H54 (cell line): Measurements from ENCODE around the gene KRT2.

ENCODE experiments used
- DNase-seq: peaks from one replicate; pipeline ENCODE4 v3.0.0; 2011; ENCODE audit warnings: low spot score, mixed read lengths; ENCODE audit not compliant: insufficient read length
- FAIRE-seq: peaks from 3 replicates; lab custom pipeline; 2011; peaks lifted over from hg19 to GRCh38; lab: Jason Lieb, UNC
- POLR2A ChIP-seq: IDR thresholded peaks from 2 replicates; pipeline ENCODE4 v1.6.1; 2011; ENCODE audit warnings: low read depth, mild to moderate bottlenecking, low read length

KRT2 gene

DNA sequence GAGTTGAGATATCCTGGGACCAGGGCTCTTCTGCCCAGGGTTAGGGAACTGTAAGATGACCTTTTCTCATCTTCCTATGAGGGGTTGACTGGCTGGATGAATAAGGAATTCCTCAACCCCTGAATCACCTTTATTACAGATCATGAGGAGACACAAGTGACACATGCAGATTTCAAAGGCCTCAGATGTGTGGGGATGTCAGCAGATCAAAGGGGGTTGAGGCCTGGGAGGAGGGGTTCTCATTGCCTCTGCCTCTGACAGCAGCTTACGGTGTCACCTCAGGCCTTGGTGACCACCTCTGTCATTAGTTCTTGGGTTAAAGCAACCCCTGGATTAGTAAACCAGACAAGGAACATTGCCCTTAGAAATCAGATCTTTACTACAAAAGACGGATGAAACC, 48.7 kb downstream of the KRT2 start:
- TF ChIP-seq POLR2A = no peak
- FAIRE-seq = no peak

DNA sequence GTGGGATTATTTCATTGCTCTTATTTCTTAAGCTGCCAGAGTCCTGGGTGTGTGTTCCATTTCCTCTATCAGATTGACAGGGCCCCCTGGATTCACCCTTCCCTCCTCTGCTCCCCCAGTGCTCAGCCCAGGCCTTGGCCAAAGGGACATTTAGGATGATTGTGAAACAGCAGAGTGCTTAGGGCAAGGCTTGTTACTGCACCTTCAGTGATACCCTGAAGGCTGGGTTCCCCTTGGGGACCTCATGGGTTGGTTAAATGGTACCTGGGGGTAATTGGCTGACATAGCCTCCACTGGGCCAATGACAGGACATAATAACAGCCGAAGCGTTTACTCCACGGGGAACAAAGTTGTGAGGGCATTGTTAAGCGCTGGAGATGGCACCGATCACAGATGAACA, 49.5 kb downstream of the KRT2 start:
- FAIRE-seq (no peak), DNase-seq (no peak)
- TF ChIP-seq POLR2A = no peak

More for the DNA sequence above, 48.7 kb downstream of the KRT2 start:
- peak; percentile 24 for DNase-seq

DNA sequence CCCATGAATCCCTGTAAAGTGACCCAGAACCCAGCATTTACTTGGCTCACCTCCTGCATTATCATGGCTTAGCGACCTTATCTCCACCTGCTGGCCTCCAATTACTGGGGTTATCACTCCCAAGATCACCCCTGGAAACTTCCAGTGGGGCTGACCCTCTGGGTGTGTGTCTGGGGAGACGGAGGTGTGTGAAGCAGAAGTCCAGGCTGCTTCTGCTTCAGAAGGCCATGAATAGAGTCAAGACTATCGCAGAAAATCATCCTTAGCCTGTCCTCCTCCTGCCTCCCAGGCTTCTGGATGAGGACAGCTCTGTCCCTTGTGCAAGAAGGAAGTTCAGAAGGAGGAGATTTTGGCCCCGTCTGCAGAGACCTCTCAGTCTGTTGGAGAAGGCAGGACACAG, 50.3 kb downstream of the KRT2 start:
- no peak for FAIRE-seq
- no peak for TF ChIP-seq POLR2A
- DNase-seq = no peak

DNA sequence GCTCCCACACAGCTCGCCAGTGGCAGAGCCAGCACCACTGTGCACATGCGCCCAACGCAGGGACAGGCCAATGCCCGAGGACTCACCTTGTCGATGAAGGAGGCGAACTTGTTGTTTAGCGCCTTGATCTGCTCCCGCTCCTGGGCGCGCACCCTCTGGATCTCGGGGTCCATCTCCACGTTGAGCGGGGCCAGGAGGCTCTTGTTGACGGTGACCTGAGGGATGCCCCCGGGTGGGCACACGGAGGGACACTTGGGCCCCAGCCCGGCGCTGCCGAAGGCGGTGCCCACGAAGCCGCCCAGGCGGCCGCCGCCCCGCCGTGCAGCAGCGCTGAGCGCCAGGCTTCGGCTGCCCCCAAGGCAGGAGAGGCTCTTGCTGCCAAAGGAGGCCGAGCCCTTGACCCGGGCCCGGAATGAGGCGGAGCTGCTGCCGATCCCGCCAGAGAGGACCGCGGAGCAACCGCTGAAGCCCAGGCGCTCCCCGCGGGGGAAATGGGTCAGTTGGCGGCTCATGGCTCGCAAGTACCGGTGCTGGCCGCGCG, 51.0 kb downstream of the KRT2 start, which contains the start of gene KRT72:
Gene KRT72, minus strand, starts transcription at position 523 of the 541 bp plus-strand sequence. Its CDS starts 11 bp downstream, at position 512.
- no peak for DNase-seq

GRCh38 chr12:52600475-52600874, 51.5 kb downstream of the KRT2 start:
- no peak for TF ChIP-seq POLR2A
- FAIRE-seq (no peak), DNase-seq (no peak)

More for the DNA sequence above, 51.0 kb downstream of the KRT2 start, which contains the start of gene KRT72:
- FAIRE-seq = no peak
- TF ChIP-seq POLR2A = no peak

DNA sequence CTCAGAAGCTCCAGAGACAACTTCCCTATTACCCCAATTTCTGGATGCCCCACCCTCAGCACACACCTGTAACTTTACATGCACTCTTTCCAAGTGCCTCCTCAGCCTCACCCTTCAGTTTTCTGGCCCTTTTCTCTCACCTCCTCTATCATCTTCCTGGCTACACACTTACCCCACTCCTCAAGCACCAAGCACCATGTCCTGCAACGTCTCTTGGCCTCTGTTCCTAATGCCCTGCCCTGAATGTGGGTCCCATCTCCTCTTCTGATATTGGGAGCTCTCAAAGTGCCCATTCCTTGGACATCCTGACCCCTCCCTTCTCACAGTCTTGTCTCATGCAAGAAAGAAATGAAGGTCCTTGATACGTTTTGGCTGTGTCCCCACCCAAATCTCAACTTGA, 51.9 kb downstream of the KRT2 start:
- DNase-seq (no peak), FAIRE-seq (no peak)
- TF ChIP-seq POLR2A = no peak

- FAIRE-seq = no peak
- no peak for DNase-seq
- no peak for TF ChIP-seq POLR2A
These were observed 53.0 kb downstream of the KRT2 start for GRCh38 chr12:52598966-52599365.
